PC-9 (cell line): ENCODE results near the gene SETBP1. TPM values are rescaled to one million over a fixed set of nuclear protein-coding genes. Genes with fewer than 3 reads are reported as not detected.

Experiments used
- BruUV-seq: library from RNA; stranded (reverse); fragments of 400-500 nt; replicated peaks from 2 replicates; lab custom pipeline; 2021; lab: Mats Ljungman, UMichigan
- CTCF ChIA-PET: fragments of 300-600 bp; sonication (Branson Sonifier 250); formaldehyde crosslinking; loops from one replicate; lab custom pipeline; 2022; ENCODE audit warnings: antibody characterized with exemption; lab: Charles Lee
- POLR2A ChIA-PET: fragments of 300-600 bp; sonication (Branson Sonifier 250); formaldehyde crosslinking; loops from one replicate; lab custom pipeline; 2022; ENCODE audit warnings: antibody characterized with exemption; ENCODE audit not compliant: unreplicated experiment; lab: Charles Lee
- DNase-seq, 2 experiments: peaks; one replicate each; pipeline versions ENCODE4 v3.0.0 to v3.0.0-alpha.2; 2015 to 2022; ENCODE audit warnings: mixed read lengths in 1 of 2
- H2AFZ ChIP-seq: fragments of 200-600 bp; sonication (generic); 2 replicates; pipeline ENCODE4 v1.8.1; 2017; ENCODE audit warnings: antibody characterized with exemption
- H3F3A ChIP-seq: fragments of 200-600 bp; sonication (generic); 2 replicates; pipeline ENCODE4 v1.8.1; 2017; ENCODE audit warnings: antibody characterized with exemption, mild to moderate bottlenecking, low read depth; ENCODE audit not compliant: insufficient read depth
- H3K27ac ChIP-seq: fragments of 200-600 bp; sonication (generic); 2 replicates; pipeline ENCODE4 v1.6.1; 2016; ENCODE audit warnings: mixed run types
- H3K27me3 ChIP-seq: fragments of 200-600 bp; sonication (generic); 2 replicates; pipeline ENCODE4 v1.6.1; 2016; ENCODE audit warnings: low read depth, mixed run types; ENCODE audit not compliant: insufficient read depth
- H3K36me3 ChIP-seq: fragments of 200-600 bp; sonication (generic); 2 replicates; pipeline ENCODE4 v1.6.1; 2016; ENCODE audit warnings: low read depth, mixed run types
- H3K4me1 ChIP-seq: fragments of 200-600 bp; sonication (generic); replicated peaks from 2 replicates; pipeline ENCODE4 v1.6.1; 2016; ENCODE audit warnings: mixed run types; ENCODE audit not compliant: insufficient read depth
- H3K4me2 ChIP-seq: fragments of 200-600 bp; sonication (generic); 2 replicates; pipeline ENCODE4 v1.6.1; 2017; ENCODE audit warnings: mixed run types
- H3K4me3 ChIP-seq: fragments of 200-600 bp; sonication (generic); 2 replicates; pipeline ENCODE4 v1.6.1; 2016; ENCODE audit warnings: mixed run types
- H3K79me2 ChIP-seq: fragments of 200-600 bp; sonication (generic); 2 replicates; pipeline ENCODE4 v1.6.1; 2017; ENCODE audit warnings: low read depth, mixed run types
- H3K9me2 ChIP-seq: fragments of 200-600 bp; sonication (generic); 2 replicates; pipeline ENCODE4 v1.8.1; 2017; ENCODE audit warnings: mild to moderate bottlenecking; ENCODE audit not compliant: insufficient read depth
- H3K9me3 ChIP-seq: fragments of 200-600 bp; sonication (generic); 2 replicates; pipeline ENCODE4 v1.8.1; 2016; ENCODE audit warnings: low read depth; ENCODE audit not compliant: insufficient read depth
- H4K20me1 ChIP-seq: fragments of 200-600 bp; sonication (generic); 2 replicates; pipeline ENCODE4 v1.8.1; 2017; ENCODE audit not compliant: insufficient read depth
- CTCF ChIP-seq: fragments of 200-600 bp; sonication (generic); conservative IDR thresholded peaks from 2 replicates; pipeline ENCODE4 v1.6.1; 2017; ENCODE audit warnings: mixed run types, antibody characterized with exemption, mild to moderate bottlenecking, moderate library complexity
- EZH2 ChIP-seq: fragments of 200-600 bp; sonication (generic); IDR thresholded peaks from 2 replicates; pipeline ENCODE4 v1.8.0; 2017; ENCODE audit warnings: antibody characterized with exemption, low read depth
- intact Hi-C: fragments of 100-400 bp; cut with micrococcal nuclease; formaldehyde crosslinking; loops from one replicate; pipeline ENCODE4 v1.10.0; 2022; ENCODE audit not compliant: unreplicated experiment
- total RNA-seq: library from RNA; stranded (reverse); gene quantifications from 2 replicates; pipeline ENCODE4 v1.2.3, GENCODE V29; 2021

Gene SETBP1
- total RNA-seq, 1 experiment from 2014 or later, result 9.0 TPM

GRCh38 chr18:45040879-45041278 is 360.2 kb downstream of the SETBP1 start:
- Histone ChIP-seq H3K36me3 (no peaks in the 10 kb centered on the region), H3K79me2 (no peaks in the 10 kb centered on the region), H3K9me3 (no peaks in the 10 kb centered on the region), H3K27ac (no peak overlapping the region), H3K4me2 (no peak overlapping the region), H3K4me3 (no peak overlapping the region), H2AFZ (no peak overlapping the region), H3F3A (no peaks in the 10 kb centered on the region), H3K27me3 (no peaks in the 10 kb centered on the region), H4K20me1 (no peaks in the 10 kb centered on the region), H3K9me2 (no peaks in the 10 kb centered on the region), H3K4me1 (no peaks in the 10 kb centered on the region)
- POLR2A ChIA-PET, result no interaction called here
- TF ChIP-seq CTCF (no peak), EZH2 (no peak)
- BruUV-seq, result no TSS peak
- CTCF ChIA-PET, result no interaction called here
- intact Hi-C loops, result no loop called here
- no peak for DNase-seq

- Histone ChIP-seq H3K4me2 (no peak overlapping the region), H3K4me1 (no peaks in the 10 kb centered on the region), H3K4me3 (no peak overlapping the region), H3K79me2 (no peaks in the 10 kb centered on the region), H4K20me1 (no peaks in the 10 kb centered on the region), H3F3A (no peaks in the 10 kb centered on the region), H3K27ac (no peak overlapping the region), H3K36me3 (no peaks in the 10 kb centered on the region), H3K9me2 (no peaks in the 10 kb centered on the region), H2AFZ (no peak overlapping the region), H3K9me3 (no peaks in the 10 kb centered on the region), H3K27me3 (no peaks in the 10 kb centered on the region)
- TF ChIP-seq CTCF (no peak), EZH2 (no peak)
- POLR2A ChIA-PET, result no interaction called here
- intact Hi-C loops, result no loop called here
- CTCF ChIA-PET, result no interaction called here
- DNase-seq, result no peak
- BruUV-seq, result no TSS peak
Observed at GRCh38 chr18:45044787-45045186, 364.1 kb downstream of the SETBP1 start.

GRCh38 chr18:45046228-45046627 is 365.5 kb downstream of the SETBP1 start:
- no TSS peak for BruUV-seq
- POLR2A ChIA-PET, result no interaction called here

More at GRCh38 chr18:45046228-45046627, 365.5 kb downstream of the SETBP1 start:
- H3F3A ChIP-seq, result peaks cover 8% of the 10 kb centered on the region; the same call in 1 of the 2 replicates
- no peaks in the 10 kb centered on the region for H3K27me3 ChIP-seq
- CTCF ChIA-PET, result no interaction called here
- no peaks in the 10 kb centered on the region for H3K9me3 ChIP-seq
- peaks cover 9% of the 10 kb centered on the region; the same call in 1 of the 2 replicates for H3K4me1 ChIP-seq
- no peak overlapping the region for H3K4me3 ChIP-seq
- DNase-seq, result no peak
- TF ChIP-seq CTCF, result no peak
- no peak for TF ChIP-seq EZH2
- H2AFZ ChIP-seq, result no peak overlapping the region
- no peaks in the 10 kb centered on the region for H3K36me3 ChIP-seq
- H4K20me1 ChIP-seq, result no peaks in the 10 kb centered on the region
- H3K9me2 ChIP-seq, result no peaks in the 10 kb centered on the region
- H3K27ac ChIP-seq, result no peak overlapping the region
- H3K4me2 ChIP-seq, result no peak overlapping the region
- H3K79me2 ChIP-seq, result no peaks in the 10 kb centered on the region
- intact Hi-C loops, result no loop called here
